GM18873 (cell line): Measurements from ENCODE around the gene LARP4.
"Not testable (repeated sequence)": the region's sequence is repeated elsewhere in the genome, so short reads cannot be mapped to it uniquely, and the experiment has no call there.

Source experiments
- ATAC-seq: cut with Tn5 transposase; IDR thresholded peaks from one replicate; pipeline ENCODE4 v1.9.1; 2021; ENCODE audit warnings: mild to moderate bottlenecking, moderate library complexity, moderate number of reproducible peaks; ENCODE audit not compliant: unreplicated experiment, low FRiP score

The LARP4 gene

DNA sequence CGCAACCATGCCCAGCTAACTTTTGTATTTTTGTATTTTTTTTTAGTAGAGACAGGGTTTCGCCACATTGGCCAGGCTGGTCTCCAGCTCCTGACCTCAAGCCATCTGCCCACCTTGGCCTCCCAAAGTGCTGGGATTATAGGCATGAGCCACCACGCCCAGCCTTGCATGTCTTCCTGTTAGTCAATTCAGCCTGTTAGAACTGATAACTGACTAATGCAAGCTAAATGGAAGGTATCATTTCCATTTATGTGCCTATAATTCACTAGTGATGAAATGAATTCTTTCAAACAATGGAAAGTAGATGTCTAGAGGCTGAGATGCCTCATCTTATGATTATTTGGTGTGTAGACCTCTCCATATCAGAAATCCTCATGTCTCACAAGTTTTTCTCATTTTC, 66.8 kb downstream of the LARP4 start:
- no peak for ATAC-seq

DNA sequence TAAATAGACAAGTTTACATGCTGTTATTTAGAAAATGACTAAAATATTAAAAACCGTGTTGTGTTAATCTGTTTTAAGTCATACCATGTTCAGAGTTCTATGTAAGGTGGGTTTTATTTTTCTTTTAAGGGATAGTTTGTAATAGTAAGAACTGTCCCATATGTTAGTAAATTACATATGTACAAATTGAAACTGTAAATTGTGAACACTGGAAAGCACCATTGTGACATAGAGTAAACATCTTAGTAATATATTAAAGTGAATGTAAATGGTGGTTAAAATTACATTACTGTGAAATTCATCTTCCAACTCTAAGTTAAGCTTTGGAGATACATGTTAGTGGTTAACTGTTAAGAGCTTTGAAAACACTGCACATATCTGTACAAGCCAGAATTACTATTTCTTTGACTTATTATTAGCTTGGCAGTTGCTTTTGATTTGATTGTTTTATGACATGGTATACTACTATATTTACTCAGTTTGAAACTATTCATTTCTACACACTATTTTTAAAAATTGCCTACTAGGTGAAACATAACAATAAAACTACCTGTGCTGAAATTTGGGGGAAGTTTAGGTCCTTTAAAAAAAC, 76.7 kb downstream of the LARP4 start:
- ATAC-seq = no peak

DNA sequence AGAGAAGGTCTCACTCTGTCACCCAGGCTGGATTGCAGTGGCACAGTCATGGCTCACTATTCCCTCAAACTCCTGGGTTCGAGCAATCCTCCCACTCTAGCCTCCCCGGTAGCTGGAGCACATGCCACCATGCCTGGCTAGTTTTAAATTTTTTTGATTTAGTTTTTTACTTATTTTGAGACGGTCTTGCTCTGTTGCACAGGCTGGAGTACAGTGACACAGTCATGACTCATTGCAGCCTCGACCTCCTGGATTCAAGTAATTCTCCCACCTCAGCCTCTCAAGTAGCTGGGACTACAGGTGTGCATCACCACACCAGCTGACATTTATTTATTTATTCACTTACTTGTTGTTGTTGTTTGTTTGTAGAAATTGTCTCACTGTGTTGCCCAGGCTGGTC, 81.9 kb downstream of the LARP4 start:
- no peak for ATAC-seq

DNA sequence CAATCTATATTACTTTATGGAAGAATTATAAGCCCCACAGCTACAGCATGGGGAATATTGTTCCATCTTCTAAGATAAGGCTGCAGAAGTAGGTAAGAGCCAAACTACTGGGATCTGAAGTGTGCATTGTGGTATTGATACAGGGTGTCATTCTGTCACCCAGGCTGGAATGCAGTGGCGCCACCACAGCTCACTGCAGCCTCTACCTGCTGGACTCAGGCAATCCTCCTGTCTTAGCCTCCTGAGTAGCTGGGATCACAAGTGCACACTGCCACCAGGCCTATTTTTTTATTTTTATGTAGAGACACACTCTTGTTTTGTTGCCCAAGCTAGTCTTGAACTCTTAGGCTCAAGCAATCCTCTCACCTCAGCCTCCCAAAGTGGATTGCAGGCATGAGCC, 82.8 kb downstream of the LARP4 start:
- ATAC-seq = no peak

DNA sequence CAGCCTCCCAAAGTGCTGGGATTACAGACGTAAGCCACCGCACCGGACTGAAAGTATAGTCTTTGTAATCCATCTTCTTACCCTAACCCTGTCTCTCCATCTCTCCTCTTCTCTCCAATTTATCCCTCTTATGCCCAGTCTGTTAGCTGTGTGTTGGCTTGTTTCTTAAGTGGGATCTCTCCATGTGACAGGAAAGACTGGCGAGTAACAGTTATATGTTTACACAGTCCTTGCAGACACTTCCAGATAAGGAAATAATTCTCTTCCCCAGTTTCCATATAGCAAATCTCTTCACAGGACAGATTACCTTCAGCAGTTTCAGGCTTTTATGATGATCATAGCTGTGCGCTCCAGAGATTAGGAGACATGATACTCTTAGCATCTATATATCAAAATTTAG, 88.1 kb downstream of the LARP4 start:
- no peak for ATAC-seq

DNA sequence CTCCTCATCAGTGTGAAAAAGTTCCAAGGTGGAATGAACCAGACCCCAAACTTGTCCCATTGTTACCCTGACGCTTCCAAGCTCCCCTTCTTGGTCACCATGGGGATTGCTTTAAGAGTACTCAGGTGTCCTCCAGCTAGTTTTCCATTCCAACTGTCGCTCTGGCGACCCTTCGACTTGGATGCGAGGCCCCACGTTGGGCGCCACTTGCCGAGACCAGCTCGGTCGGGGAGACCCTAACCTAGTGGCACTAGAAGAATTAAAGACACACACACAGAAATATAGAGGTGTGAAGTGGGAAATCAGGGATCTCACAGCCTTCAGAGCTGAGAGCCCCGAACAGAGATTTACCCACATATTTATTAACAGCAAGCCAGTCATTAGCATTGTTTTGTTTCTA, 97.4 kb downstream of the LARP4 start:
- ATAC-seq = not testable (repeated sequence)

DNA sequence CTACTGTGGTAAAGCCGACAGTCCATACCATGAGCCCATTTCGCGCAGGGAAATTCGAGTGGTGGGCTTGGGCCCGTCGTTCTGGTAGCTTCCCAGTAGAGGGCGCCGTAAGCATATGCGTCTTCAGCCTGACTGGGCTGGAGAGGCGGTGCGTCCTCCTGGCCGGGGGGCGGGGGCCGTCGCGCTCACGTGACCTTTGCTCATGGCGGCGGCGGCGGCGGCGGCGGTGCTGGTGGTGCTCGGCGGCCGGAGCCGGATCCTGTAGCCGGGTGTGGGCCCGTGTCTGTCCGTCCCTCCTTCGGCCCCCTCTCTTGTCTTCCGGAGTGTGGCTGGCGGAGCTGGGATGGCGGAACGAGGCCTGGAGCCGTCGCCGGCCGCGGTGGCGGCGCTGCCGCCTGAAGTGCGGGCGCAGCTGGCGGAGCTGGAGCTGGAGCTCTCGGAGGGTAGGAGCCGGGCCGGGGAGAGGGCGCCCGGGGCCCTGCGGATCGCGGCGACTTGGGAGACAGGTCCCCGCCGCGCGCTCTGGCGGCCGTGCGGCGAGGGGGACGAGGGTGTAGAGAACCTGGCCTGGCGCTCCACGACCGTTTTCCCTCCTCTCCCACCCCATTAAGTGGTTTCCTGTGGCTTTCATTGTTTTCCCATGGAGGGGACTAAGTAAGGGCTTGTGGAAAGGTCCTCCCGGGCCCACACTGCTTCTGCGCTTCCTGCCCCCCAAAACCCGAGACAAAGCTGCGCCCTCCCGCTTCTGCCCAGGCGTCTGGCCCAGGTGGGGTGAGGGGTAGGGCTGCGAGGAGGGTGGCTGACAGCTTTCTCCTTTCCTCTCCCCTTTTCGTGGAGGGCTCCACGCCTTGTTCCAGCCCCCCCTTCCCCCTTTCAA, 104.4 kb downstream of the LARP4 start, which contains the start of gene DIP2B:
TSS of gene DIP2B (plus strand) at position 188 of the 877 bp plus-strand sequence. CDS start at position 344, 156 bp downstream.
- peak; percentile 64 for ATAC-seq

DNA sequence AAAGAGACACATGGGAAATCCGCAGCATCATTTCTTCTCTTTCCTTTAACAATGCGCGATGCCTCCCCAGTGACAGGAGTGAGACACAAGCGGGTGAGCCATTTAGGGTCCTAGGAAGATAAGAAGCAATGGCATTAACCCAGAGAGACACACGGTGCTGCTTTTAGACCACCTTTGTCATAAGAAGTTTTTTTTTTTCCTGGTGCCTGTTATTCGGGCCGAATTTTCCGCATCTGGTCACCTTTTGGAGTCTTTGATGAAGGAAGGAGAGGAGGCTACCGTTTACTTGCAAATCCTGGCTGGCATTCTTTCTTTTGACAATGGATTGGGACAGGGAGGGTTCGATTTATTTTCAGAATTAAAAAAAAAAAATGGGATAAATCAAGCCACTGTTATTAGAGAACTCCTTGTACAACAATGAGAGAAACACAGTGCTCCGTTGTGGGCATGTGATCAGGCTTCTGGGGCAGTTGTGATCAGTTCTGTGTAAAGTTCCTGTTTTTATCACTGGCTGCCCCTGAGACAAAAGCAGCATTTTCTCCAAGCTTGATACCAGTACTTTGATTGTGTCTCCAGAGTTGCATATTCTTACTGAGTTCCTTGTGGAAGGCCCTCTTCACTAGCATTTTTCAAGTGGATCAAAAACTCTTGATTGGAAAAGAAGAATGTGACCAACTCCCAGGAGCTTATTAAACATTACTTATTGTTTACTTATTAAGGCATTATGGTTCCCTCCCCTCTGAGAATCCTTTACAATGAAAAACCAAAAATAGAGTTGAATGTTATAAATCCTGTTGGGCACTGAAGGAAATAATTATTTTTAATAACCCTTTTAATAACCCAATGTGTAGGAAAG, 105.2 kb downstream of the LARP4 start:
- no peak for ATAC-seq

DNA sequence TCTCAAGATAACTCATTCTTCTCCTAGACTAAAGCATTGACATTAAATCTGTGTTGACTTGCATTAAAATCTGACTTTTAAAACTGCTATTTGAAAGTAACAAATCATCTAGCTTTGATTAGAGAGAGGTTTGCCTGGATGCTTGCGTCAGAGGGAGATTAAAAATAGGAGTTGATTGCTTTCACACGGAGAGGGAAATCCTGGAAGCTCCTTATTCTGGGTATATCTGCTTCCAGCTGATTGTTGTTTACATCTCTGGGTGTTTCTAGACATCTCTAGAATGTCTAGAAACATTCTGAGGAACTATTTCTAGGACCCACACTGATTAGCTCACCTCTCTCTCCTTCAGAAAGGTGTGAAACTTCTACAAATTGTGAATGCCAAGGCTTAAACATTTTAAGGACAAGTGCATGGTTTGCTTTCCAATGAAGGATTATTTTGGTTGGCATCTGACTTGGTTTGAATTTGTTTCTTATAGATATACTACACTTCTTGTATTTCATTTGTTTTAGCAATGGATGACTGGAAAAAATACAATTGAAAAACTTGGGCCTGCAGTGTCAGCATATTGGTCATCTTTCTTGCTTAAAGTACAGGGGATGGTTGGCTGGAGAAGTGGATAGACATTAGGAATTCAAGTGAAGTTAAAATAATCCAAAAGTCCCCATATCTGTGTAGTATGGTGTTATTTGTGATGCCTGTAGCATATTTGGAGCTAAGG, 106.2 kb downstream of the LARP4 start:
- ATAC-seq = no peak

DNA sequence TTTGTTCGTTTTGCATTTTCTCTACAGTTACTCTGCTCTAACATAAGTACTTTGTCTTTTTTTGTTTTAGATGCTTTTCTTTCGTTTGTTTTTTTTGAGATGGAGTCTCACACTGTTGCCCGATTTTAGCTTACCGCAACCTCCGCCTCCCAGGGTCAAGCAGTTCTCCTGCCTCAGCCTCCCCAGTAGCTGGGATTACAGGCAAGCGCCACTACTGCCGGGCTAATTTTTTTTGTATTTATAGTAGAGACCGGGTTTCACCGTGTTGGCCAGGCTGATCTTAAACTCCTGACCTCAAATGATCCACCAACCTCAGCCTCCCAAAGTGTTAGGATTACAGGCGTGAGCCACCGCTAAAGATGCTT, 106.8 kb downstream of the LARP4 start:
- ATAC-seq = no peak

DNA sequence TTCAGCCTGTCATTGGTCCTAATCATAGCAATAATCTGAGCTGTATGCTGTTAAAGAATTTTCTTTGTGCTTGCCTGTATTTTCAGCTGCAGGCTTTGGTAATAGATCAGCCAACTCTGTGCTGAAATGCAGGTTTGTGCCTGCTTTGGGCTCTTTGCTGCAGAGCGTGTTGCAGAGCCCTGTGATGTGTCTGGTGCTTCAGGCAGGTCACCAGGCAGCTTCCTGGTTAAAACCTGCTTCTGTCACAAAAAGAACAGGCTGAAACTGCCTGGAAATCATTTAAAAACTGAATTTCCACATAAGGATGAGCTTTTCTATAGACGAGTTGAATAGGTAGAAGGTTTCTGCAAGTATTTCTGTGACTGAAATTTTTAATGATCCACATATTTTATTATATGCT, 107.2 kb downstream of the LARP4 start:
- no peak for ATAC-seq

DNA sequence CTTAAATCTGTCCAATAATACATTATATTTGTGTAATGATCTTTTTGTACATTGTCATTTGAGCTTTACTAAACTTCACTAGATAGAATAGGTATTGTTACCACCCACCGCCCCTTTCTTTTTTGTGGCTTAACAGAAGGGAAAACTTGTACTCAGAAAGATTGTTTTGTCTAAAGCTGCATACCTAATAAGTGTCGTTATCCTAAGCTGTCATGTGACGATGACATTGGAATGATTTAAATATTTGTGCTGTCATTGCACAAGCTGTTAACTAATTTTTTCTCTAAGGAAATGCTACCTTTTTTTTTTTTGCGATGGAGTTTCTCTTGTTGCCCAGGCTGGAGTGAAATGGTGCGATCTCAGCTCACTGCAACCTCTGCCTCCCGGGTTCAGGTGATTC, 107.7 kb downstream of the LARP4 start:
- ATAC-seq = no peak

DNA sequence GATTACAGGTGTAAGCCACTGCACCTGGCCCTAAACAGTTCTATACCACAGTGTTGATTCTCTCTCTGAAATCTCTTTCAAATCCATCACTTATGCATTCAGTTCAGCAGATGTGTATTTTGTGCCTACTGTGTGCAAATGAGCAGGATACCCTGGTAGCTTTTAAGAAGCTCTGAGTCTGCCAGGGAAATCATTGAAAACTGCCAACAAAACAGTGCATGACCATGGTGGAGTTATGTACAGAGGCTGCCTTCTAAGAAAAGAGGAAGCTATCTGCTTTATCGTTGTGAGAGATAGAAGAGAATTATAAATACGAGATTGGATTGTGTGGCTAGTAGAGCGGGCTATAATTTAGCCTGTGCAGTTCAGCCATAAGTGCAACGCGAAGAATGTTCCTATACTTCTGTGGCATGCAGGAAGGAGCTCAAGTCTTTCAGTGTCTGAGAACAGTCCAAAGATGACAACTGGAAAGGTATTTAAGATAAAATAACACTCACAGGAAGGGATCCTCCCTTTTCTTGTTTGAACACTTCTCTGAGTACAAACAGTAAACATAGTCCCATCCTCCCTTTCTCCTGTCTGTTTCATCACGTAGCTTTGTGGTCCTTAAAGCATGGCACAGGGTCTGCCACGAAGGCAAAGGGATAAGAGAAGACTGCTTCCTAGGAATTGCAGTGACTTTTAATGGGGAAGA, 108.4 kb downstream of the LARP4 start:
- no peak for ATAC-seq

DNA sequence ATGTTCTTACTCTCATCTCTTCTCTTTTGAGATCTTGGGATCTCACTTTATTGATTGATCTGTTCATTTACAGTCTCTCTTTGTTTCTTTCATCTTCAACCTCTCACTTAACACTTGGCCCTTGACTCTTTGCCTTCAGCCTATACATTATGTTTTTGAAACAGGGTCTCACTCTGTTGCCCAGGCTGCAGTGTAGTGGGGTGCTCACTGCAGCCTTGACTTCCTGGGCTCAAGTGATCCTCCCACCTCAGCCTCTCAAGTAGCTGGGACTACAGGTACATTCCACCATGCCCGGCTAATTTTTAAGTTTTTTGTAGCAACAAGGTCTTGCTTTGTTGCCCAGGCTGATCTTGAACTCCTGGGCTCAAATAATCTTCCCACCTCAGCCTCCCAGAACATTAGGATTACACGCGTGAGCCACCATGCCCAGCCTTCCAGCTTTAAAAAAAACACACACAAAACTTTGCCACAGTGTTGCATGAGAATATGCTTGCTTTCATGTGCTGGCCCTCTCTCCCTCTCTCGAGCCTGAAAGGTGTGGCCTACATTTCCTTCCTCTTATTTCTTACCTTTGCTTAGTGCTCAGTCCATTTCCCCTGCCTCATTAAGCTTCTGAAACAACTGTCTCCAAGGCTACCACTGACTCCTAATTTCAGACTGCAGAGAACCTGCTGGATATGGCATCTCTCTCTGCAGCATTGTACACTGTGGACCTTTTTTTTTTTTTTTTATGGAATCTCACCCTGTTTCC, 114.0 kb downstream of the LARP4 start:
- no peak for ATAC-seq

DNA sequence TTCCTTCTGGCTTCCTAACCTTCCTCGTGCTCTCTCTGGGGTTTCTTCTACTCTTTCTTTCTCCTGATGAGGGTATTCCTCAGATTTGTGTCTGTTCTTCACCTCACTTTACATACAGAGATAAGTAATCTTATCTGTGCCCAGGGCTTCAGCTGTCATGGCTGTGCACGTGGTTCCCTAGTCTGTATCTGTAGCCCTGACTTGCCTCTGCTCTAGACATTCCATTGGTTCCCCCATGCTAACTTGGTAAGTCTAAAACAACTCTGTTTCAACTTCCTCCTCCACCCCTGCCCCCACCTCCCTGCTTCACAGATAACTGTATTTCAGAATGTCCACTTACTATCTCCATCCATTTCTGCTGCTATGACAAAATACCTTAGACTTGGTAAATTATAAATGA, 114.9 kb downstream of the LARP4 start:
- ATAC-seq = no peak

DNA sequence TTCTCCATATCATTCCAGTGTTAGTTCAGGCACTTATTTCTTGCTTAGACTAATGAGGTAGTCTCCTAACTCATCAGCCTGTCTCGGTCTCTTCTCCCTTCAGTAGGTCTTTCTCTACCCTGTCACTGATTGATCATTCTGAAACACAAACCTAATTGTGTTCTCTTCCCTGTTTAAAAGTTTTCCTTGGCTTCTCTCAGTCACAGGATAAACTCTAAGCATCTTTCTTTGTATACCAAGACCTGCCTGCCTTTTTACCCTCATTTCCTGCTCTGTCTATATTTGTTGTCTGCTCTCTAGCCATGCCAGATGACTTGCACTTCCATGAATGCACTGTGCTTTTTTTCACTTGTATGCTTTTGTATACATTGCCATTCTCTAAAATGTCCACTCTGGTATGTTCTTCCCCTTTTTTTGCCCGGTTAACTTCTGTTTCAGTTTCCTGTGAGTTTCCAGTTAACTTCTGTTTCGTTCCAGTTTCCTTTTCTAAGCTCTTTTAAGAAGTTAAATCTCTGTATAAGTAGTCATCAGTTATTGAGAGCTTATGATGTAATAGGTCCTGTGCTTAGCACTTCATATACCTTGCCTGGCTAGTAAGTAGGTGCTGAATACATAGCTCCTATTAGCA, 116.8 kb downstream of the LARP4 start:
- ATAC-seq = peak; percentile 58

DNA sequence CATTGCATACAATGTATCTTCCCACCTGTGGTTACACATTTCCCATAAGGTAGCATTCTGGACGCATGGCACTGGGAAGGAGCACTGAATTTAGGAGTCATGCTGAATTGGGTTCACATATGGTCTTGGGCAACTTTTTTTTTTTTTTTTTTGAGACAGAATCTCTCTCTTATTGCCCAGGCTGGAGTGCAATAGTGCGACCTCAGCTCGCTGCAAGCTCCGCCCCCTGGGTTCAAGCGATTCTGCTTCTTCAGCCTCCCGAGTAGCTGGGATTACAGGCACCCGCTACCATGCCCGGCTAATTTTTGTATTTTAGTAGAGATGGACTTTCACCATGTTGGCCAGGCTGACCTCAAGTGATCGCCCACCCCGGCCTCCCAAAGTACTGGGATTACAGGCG, 117.4 kb downstream of the LARP4 start:
- no peak for ATAC-seq

DNA sequence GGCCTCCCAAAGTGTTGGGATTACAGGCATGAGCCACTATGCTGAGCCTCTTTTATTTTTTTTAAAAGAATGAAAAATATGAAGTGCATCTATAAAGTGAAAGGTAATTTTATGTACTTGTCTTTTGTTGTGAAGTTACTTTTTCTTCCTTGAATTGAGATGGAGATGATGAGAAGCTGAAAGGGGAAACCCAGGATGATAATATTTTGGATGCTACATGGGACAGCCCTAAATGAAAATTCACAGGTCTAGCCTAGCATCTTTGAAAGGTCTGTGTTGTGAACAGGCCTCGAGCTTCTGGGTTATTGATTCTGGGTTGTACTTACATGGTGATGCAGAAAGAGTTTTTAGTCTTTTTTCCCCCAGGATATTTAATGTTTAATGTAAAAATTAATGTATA, 118.7 kb downstream of the LARP4 start:
- no peak for ATAC-seq
